SK-MEL-5 (cell line): ENCODE results near the gene RDH16. TPM values are rescaled to one million over a fixed set of nuclear protein-coding genes. Genes with fewer than 3 reads are reported as not detected.
"Not testable (repeated sequence)": the region's sequence is repeated elsewhere in the genome, so short reads cannot be mapped to it uniquely, and the experiment has no call there.

Source experiments
- DNase-seq: peaks from one replicate; pipeline ENCODE4 v3.0.0-alpha.2; 2016; ENCODE audit warnings: low read depth, low spot score
- in situ Hi-C: cut with HindIII; loops from 2 replicates; pipeline ENCODE4 v1.10.0; 2016; ENCODE audit warnings: low sequenced_read_pairs, high pct_unique_total_duplicates, low pct_unique_long_range_greater_than_20kb
- total RNA-seq: library from RNA; depleted of rRNA; stranded (reverse); fragments of >200 nt; shearing (Covaris generic); gene quantifications from 2 replicates; pipeline ENCODE4 v1.2.3, GENCODE V29; 2014

The RDH16 gene
- total RNA-seq, 1 experiment from 2014 or later, result not detected

DNA sequence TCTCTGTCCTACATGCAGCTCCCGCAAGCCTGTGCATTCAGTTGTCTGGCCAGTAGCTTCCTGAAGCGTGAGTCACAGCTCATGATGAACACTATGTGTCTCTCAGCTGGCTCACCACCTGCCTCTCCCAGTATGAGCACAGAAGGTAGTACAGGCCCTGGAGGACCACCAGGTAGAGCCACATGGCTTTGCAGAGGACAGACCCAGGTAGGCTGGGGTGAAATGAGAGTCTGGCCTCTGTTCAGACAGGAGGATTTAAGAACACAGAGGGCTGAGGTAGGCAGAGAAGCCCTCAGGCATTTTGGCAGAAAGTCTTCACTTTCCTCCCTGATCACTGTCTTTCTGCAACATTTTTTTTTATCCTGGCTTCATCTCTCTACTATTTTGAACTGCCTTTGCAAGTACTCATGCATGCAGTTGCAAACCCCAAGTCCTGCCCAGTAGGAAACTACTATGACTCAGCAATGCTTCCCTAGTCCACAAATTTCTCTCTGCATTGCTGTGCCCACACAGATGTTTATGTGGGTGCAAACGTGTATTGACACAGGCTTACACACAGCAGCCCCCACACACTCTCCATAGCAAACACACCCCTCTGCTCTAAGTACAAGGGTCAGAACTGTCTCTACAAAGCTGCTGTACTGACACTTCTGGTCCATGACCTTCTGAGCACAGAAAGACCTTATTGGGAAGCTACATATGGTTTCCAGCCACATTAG, 15.9 kb downstream of the RDH16 start:
- in situ Hi-C loops, result no loop called here
- DNase-seq, result no peak

DNA sequence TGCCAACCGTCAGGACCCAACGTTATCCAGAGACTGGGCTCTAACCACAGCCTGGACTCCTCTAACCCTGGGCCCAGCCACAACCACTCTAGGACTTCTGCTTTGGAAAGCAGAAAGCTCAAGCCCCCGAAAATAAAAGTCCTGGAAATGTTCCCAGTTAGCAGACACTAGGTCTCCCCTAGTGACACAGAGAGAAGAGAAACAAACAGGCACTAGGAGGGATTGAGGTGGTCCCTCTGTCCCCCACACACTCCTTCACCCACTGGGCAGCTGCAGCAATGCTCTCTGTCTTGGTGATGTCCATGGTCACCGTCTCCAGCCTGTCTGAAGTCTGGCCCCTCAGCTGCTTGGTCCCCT, 16.5 kb downstream of the RDH16 start:
- in situ Hi-C loops, DNase-seq: not testable (repeated sequence)

DNA sequence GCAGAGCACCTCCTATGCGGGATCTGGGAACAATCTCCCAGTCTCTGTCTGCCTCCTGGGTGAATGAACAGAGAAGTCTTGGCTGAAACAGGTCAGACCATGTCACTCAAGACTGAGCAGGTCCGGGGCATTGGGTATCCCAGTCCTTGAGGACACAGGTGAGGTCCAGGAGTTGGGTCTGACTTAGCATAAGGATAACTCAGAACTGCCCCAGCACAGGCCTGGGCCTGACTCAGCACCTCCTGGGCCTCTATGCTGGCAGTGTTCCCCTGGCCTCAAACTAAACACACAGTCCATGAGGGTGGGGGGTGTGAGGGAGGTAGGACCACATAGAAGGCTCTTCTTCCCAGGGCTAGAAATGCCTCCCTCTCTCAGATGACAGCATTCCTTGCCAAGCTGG, 21.7 kb downstream of the RDH16 start:
- in situ Hi-C loops, result no loop called here
- no peak for DNase-seq

DNA sequence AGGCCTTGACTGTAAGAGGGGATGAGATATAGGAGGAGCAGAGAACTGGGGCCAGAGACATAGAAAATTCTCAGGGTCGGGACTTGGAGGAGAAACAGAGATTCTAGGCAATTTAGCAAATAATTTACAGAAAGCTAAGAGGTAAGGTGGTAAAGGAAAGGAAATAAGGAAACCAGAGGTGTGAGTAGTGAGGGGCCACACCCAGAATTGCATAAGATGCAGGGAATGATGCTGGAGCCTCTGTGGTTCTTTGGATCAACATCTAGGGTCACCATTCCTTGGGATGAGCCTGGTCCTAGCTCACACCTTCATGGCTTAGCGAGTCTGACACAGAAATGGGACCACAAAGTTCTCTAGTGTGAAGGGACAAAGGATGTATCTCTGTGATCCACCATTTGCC, 22.3 kb downstream of the RDH16 start:
- in situ Hi-C loops, result no loop called here
- no peak for DNase-seq

DNA sequence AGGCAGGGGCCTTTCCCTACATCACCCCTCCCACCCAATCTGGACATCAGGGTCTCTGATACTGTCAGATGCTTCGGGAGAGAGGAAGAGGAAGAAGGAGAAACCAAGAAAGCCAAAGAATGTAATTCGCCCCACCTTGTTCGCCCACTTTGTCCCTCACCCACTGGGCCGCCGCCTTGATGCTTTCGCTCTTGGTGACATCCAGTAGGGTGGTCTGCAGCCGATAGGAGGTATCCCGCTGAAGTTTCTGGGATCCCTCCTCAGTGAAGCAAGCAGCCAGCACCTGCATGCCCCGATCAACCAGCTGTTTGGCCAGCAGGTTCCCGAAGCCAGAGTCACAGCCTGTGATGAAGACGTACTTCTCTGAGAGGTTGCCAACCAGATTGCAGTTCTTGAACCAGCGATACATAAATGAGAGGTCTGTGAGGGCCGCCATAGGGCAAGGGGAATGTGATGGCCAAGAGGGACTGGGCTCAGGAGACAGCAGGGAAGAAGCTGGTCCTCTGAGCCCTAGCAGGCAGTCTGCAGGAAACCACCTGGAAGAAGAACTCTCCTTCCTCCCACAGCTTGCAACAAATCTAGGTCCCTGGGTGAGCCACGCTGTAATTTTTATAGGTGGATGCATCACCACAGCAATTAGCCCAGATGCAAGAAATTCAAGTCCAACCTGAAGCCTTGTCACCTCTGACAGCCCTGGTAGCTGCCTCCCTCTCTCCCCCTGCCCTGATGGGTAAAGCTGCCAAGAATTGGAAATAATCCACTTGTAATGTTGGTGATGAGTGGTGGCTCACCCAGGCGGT, 23.4 kb downstream of the RDH16 start, which contains the start of gene SDR9C7:
Gene SDR9C7, minus strand, starts transcription at position 583 of the 800 bp plus-strand sequence. Its CDS starts 147 bp downstream, at position 436.
- in situ Hi-C loops, result no loop called here
- no peak for DNase-seq

DNA sequence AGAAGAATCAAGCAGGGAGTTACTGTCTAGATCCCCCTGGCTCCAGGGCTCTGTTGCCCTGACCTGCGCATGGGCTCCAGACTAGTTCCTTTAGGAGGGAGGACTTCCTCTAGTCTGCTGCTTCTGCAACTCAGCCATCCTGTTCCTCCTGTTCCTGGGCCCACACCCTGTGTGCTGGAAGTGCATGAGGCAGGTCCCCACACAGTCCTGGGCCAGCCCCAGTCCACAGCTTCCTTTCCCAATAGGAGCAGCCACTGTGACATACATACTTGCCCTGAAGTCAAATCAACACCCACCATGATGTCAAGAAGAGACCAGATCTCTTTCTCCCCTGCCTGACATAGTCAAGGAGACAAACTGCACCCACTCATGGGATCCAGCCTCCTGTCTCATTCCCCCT, 24.5 kb downstream of the RDH16 start:
- DNase-seq, result no peak
- in situ Hi-C loops, result no loop called here

DNA sequence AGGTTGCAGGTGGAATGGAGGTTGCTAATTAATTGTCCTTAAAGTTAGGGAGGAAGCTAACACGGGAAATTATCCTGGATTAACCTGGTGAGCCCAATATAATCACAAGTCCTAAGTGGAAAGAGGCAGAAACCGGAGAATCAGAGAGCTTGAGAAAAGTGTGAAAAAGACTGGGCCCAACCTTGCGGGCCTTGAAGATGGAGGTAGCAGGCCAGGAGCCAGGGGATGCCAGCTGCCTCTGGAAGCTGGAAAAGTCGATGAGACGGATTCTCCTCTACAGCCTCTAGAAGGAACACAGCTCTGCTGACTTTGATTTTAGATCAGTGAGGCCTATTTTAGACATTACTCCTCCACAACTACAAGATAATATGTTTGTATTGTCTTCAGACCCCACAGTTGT, 25.3 kb downstream of the RDH16 start:
- in situ Hi-C loops, result no loop called here
- DNase-seq, result no peak

DNA sequence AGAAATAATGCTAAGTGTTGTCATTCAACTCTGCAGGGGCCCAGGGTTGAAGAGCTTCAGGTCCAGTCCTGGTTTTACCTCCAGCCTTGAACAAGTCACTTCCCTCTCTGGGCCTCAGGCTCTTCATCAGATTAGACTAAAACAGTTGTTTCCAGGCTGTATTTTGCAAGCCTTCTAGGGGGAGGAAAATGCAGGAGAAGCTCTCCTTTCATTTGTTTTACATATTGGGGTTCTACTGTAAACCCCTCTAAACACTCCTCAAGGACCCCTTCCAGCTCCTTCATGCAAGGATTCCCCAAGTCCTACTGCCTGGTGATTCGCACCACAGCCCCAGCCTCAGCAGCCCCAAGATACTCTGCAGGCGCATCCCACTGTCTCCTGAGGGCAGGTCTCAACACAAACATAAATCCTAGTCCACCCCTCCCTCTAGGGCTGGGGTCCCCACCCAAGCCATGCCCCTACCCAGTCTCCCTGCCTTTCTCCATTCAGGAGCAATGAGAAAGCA, 25.9 kb downstream of the RDH16 start:
- in situ Hi-C loops, result no loop called here
- DNase-seq, result peak; percentile 15

DNA sequence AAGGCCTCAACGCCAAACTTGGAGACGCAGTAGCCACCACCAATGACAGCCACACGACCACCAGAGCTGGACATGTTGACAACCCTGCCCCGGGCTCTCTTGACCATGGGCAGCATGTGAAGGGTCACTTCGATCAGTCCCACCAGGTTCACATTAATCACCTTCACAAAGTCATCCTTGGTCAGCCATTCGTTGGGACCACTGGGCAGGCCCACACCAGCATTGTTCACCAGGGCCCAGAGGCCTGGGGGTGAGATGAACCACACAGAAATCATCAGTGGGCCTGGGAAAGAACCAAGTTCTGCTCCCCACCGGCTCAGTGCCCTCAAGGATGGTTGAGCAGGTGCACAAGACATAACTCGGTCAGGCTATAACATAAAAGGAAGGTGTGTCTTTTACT, 27.2 kb downstream of the RDH16 start:
- DNase-seq, result no peak
- in situ Hi-C loops, result no loop called here

DNA sequence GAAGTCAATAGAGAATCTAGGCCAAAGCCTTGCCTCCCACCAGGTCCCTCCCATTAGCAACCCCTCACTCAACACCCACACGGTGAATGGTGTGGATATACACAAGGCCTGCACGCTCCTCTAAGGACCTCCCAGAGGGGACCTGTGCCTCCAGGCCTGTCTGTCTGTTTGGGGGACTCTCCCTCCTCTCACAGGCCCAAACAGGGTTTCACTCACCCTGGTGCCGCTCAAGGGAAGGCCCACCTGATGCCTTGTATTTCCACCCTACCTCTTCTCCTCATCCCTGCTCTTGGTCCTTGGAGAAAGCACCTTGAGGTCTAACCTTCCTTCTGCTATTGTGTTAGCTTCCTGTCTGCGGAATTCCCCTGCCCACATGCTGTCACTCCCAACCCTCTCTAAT, 27.6 kb downstream of the RDH16 start:
- in situ Hi-C loops, result no loop called here
- DNase-seq, result no peak

DNA sequence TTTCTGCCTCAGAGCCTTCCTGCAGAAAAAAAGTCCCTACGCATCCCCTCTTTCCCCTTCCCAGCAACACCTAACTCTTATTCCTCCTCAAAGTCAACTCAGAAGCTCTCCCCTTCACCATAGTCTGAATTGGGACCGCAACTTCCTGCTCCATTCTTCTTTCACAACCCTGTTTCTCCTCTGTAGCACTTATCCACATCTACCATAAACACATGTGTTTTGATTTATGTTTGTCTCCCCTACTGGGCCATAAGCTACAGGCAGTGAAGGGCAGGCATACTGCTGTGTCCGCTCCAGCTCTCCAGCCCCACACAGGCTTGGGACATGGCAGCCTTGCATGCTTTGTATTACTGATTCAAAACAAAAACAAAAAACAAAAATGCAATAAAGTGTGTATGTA, 29.1 kb downstream of the RDH16 start:
- in situ Hi-C loops, result no loop called here
- no peak for DNase-seq

DNA sequence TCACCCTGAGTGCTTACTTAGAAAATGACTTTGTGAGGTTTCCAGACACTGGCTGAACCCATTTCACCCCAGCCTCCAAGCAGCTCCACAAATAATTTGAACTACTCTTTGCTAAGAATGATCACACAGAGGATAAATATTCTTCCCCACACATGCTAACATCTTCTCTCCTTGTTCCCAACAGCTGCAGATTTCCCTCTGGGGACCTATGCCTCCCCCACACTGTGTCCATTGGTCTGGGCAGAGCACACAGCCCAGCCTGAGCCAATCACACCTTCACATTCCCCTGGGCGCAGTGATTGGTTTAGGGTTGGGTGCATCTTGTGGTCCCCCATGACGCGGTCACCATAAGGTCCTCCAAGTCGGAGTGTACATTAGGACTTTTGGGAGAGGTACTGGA, 30.1 kb downstream of the RDH16 start:
- in situ Hi-C loops, result no loop called here
- no peak for DNase-seq

DNA sequence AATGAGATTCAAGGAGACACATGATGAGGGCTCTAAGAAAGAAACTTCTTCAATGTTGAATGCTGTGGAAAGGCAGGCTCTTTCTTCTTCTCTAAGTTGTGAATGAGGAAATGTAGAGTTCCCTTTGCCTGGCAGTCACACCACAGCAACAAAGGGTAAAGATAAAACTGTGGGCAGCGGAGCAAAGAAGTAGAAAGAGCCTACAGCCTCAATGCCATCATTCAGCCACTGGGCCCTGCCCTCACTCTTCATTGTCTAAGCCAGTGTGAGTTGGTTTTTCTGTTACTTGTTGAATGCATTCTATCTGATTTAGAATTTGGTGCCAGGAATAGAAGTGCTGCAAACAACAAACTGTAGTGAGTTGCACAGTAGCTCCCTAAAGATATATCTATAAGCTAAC, 35.4 kb downstream of the RDH16 start:
- in situ Hi-C loops, result no loop called here
- no peak for DNase-seq

DNA sequence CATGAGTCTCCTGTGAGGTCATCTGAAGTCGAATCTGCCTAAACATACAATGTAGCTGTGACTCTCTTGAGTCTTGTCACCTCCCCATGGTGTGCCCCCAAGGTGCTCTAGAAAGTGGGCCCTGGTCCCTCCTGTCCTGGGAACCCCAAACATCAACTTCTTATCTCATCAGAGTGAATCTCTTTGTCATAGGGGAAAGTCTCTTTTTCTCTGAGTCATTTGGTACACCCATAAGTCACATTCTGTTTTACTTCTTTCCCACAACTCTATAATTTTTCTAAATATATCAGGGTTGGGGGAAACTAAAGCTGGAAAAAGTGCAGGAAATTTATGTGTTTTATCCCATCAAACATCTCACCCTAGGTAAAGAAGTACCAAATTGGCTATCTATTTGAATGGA, 36.1 kb downstream of the RDH16 start:
- DNase-seq, result no peak
- in situ Hi-C loops, result no loop called here

DNA sequence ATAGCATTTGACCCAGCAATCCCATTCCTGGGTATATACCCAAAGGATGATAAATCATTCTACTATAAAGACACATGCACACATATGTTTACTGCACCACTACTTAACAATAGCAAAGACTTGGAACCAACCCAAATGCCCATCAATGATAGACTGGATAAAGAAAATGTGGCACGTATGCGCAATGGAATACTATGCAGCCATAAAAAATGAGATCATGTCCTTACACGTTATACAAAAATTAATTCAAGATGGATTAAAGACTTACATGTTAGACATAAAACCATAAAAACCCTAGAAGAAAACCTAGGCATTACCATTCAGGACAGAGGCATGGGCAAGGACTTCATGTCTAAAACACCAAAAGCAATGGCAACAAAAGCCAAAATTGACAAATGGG, 39.3 kb downstream of the RDH16 start:
- in situ Hi-C loops, DNase-seq: not testable (repeated sequence)

DNA sequence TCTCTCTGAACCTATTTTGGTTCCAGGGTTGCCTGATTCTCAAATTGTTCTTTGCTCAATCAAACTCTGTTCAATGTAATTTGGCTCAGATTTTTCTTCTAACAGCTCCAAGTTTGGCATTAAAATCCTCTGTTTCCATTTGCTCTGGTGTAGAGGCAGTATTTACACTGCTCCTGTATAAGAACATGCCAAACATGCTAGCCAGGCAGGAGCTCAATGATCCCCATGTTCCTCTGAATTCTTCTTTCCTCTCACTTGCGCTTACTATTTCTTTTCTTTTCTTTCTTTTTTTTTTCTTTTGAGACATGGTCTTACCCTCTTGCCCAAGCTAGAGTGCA, 40.4 kb downstream of the RDH16 start:
- in situ Hi-C loops, result no loop called here
- no peak for DNase-seq

DNA sequence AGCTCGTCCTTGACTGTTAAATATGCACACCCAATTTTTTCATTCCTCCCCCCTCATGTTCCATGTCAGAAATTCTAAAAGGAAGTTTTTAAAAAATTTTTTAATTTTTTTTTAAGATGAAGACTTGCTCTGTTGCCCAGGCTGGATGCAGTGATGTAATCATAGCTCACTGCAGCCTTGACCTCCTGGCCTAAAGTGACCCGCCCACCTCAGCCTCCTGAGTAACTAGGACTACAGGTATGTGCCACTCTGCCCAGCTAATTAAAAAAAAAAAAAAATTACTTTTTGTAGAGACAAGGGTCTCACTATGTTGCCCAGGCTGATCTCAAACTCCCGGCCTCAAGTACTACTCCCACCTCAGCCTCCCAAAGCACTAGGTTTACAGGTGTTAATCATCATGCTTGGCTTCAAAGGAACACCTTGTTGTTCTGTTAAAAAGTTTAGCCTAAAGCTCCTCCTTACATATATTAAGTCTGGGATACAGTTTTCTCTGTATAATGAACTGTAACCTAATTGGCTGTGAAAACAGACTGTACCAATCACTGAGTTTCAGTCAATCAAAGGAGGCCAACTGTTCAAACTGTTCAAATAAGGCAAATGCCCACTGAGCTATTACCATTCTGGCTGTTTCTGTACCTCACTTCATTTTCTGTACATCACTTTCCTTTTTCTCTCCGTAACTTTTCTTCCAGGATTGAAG, 41.0 kb downstream of the RDH16 start:
- in situ Hi-C loops, result no loop called here
- no peak for DNase-seq

DNA sequence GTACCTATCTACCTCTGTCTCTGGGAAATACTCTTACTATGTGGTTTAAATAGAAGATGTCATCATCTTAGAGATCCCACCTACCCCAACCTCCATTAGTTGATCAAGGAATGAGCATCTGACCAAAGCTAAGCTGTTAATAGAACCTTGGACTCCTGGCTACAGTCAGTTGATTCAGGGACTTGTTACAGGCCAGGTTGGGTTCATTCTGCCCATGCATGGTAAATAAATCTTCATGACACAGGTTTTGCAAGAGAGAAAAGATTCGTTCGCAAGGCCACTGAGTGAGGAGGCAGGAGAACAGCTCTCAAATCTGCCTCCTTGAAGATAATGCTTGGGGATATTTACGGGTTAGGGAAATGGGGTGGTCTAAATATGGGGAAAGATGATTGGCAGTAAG, 42.7 kb downstream of the RDH16 start:
- in situ Hi-C loops, result no loop called here
- DNase-seq, result no peak

DNA sequence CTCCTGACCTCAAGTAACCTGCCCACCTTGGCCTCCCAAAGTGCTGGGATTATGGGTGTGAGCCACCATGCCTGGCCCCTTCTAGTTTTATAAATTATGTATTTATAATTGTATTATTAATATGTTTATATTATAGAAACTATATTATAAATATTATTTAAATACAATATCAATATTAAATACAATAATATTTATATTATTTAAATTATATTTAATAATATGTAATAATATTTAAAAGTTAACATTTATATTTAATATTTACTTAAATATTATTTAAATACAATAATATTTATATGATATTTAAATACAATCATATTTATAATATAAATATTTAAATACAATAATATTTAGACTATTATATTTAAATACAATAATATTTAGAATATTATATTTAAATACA, 43.2 kb downstream of the RDH16 start:
- in situ Hi-C loops, result no loop called here
- DNase-seq, result no peak
